ENCODE data around the gene SERPINE3.
A peak's percentile ranks its signal among the peaks of the same experiment; 100 is the strongest.

SERPINE3 gene

GRCh38 chr13:51328488-51328887 lies 11.0 kb upstream of the SERPINE3 start:
- no peak for DNase-seq (ENCODE audit: low spot score)

- DNase-seq (ENCODE audit: low spot score): no peak
Observed at GRCh38 chr13:51329606-51330005, 9.9 kb upstream of the SERPINE3 start.

GRCh38 chr13:51330791-51331190 lies 8.7 kb upstream of the SERPINE3 start:
- DNase-seq (ENCODE audit: low spot score): no peak

GRCh38 chr13:51331354-51331861 lies 8.1 kb upstream of the SERPINE3 start:
- DNase-seq (ENCODE audit: low spot score): no peak

GRCh38 chr13:51332566-51333361 lies 6.7 kb upstream of the SERPINE3 start:
- DNase-seq (ENCODE audit: low spot score): no peak

- DNase-seq (ENCODE audit: low spot score): no peak
Observed at GRCh38 chr13:51333421-51333820, 6.1 kb upstream of the SERPINE3 start.

GRCh38 chr13:51333826-51334225 lies 5.7 kb upstream of the SERPINE3 start:
- DNase-seq (ENCODE audit: low spot score): no peak

- DNase-seq (ENCODE audit: low spot score): no peak
Observed at GRCh38 chr13:51336746-51337145, 2.7 kb upstream of the SERPINE3 start.

GRCh38 chr13:51339952-51340732 lies 651 bp downstream of the SERPINE3 start:
- DNase-seq (ENCODE audit: low spot score): no peak

GRCh38 chr13:51341232-51341631 lies 1.7 kb downstream of the SERPINE3 start:
- DNase-seq (ENCODE audit: low spot score): no peak

GRCh38 chr13:51341791-51342190 lies 2.3 kb downstream of the SERPINE3 start:
- DNase-seq (ENCODE audit: low spot score): no peak

GRCh38 chr13:51342706-51343105 lies 3.2 kb downstream of the SERPINE3 start:
- DNase-seq (ENCODE audit: low spot score): no peak

GRCh38 chr13:51343475-51343874 lies 4.0 kb downstream of the SERPINE3 start:
- no peak for DNase-seq (ENCODE audit: low spot score)

- DNase-seq (ENCODE audit: low spot score): no peak
Observed at GRCh38 chr13:51346397-51346796, 6.9 kb downstream of the SERPINE3 start.

- no peak for DNase-seq (ENCODE audit: low spot score)
Observed at GRCh38 chr13:51347099-51347498, 7.6 kb downstream of the SERPINE3 start.

GRCh38 chr13:51348069-51348967 lies 8.8 kb downstream of the SERPINE3 start:
- no peak for DNase-seq (ENCODE audit: low spot score)

GRCh38 chr13:51349016-51349415 lies 9.5 kb downstream of the SERPINE3 start:
- DNase-seq (ENCODE audit: low spot score): no peak

- no peak for DNase-seq (ENCODE audit: low spot score)
Observed at GRCh38 chr13:51355217-51355616, 15.7 kb downstream of the SERPINE3 start.

- DNase-seq (ENCODE audit: low spot score): no peak
Observed at GRCh38 chr13:51357928-51358595, 18.6 kb downstream of the SERPINE3 start.

- no peak for DNase-seq (ENCODE audit: low spot score)
Observed at GRCh38 chr13:51359352-51359751, 19.9 kb downstream of the SERPINE3 start.

- DNase-seq (ENCODE audit: low spot score): no peak
Observed at GRCh38 chr13:51360489-51360888, 21.0 kb downstream of the SERPINE3 start.

GRCh38 chr13:51361106-51361505 lies 21.6 kb downstream of the SERPINE3 start:
- DNase-seq (ENCODE audit: low spot score): peak; percentile 17
